HepG2 (cell line): ENCODE data around the gene CRIP1. TPM values are rescaled to one million over a fixed set of nuclear protein-coding genes. Genes with fewer than 3 reads are reported as not detected.

Experiments
- ATAC-seq: fragments of 200-7000 bp; cut with Tn5 transposase; 3 replicates; pipeline ENCODE4 v1.9.1; 2020; ENCODE audit warnings: mild to moderate bottlenecking, moderate library complexity
- BruUV-seq: library from RNA; stranded (reverse); fragments of 400-500 nt; replicated peaks from 2 replicates; lab custom pipeline; 2021; lab: Mats Ljungman, UMichigan
- CTCF ChIA-PET: fragments of 300-600 bp; formaldehyde crosslinking; extraction: SDS; loops from one replicate; lab custom pipeline; 2021; ENCODE audit warnings: low total read pairs, inconsistent platforms, low intra/inter-chr PET ratio; lab: Yijun Ruan, JAX
- POLR2A ChIA-PET: fragments of 350-600 bp; sonication (Branson Sonifier 250); formaldehyde crosslinking; loops from one replicate; lab custom pipeline; 2020; ENCODE audit warnings: antibody characterized with exemption, inconsistent platforms; lab: Yijun Ruan, JAX
- DNase-seq: peaks from one replicate; pipeline ENCODE4 v3.0.0-alpha.2; 2015; ENCODE audit warnings: low spot score
- FAIRE-seq: peaks from 3 replicates; lab custom pipeline; 2011; peaks lifted over from hg19 to GRCh38; lab: Jason Lieb, UNC
- H2AFZ ChIP-seq: one replicate; pipeline ENCODE4 v1.6.1; 2011; ENCODE audit warnings: low read length, inconsistent platforms
- H3K27ac ChIP-seq: fragments of 300-600 bp; 3 replicates; pipeline ENCODE4 v1.8.0; 2011; ENCODE audit warnings: mixed run types, mild to moderate bottlenecking, mixed read lengths, low read length, inconsistent platforms; ENCODE audit not compliant: insufficient read depth; ENCODE audit errors: extremely low read length
- H3K27me3 ChIP-seq, 2 experiments: fragments of 200-600 bp in 1 of 2; 2 replicates in 1 of 2; 3 replicates in 1 of 2; pipeline versions ENCODE4 v1.6.0 to v1.8.0; 2011; ENCODE audit warnings: low read length in 2 of 2, mild to moderate bottlenecking in 2 of 2, moderate library complexity in 2 of 2, inconsistent platforms in 1 of 2; ENCODE audit not compliant: insufficient read depth in 2 of 2, control insufficient read depth in 1 of 2
- H3K36me3 ChIP-seq, 2 experiments: fragments of 200-600 bp in 1 of 2; replicated peaks in 1 of 2; 2 replicates in 1 of 2; 3 replicates in 1 of 2; pipeline versions ENCODE4 v1.5.1 to v1.8.0; 2011; ENCODE audit warnings: low read length in 2 of 2, inconsistent platforms in 1 of 2; ENCODE audit not compliant: insufficient read depth in 2 of 2, control insufficient read depth in 1 of 2
- H3K4me1 ChIP-seq: 2 replicates; pipeline ENCODE4 v1.5.1; 2012; ENCODE audit warnings: low read length, inconsistent platforms; ENCODE audit not compliant: insufficient read depth
- H3K4me2 ChIP-seq: 2 replicates; pipeline ENCODE4 v1.6.0; 2011; ENCODE audit warnings: low read depth, low read length, inconsistent platforms
- H3K4me3 ChIP-seq, 3 experiments: fragments of 200-600 bp in 1 of 3; sonication (generic), shearing (Covaris generic) in 1 of 3; replicated peaks in 1 of 3; 2 replicates each; pipeline ENCODE4 v1.5.1; 2011 to 2016; ENCODE audit warnings: low read length in 3 of 3, inconsistent platforms in 2 of 3, low read depth in 2 of 3, mild to moderate bottlenecking in 2 of 3, control low read depth in 1 of 3, mixed read lengths in 1 of 3; ENCODE audit not compliant: insufficient read depth in 1 of 3
- H3K79me2 ChIP-seq: one replicate; pipeline ENCODE4 v1.6.1; 2011; ENCODE audit warnings: low read length, inconsistent platforms; ENCODE audit not compliant: insufficient read depth
- H3K9ac ChIP-seq: 2 replicates; pipeline ENCODE4 v1.6.0; 2011; ENCODE audit warnings: mild to moderate bottlenecking, low read depth, low read length, inconsistent platforms; ENCODE audit not compliant: insufficient read depth
- H3K9me3 ChIP-seq: 2 replicates; pipeline ENCODE4 v1.5.1; 2012; ENCODE audit warnings: mild to moderate bottlenecking, low read length
- H4K20me1 ChIP-seq: 2 replicates; pipeline ENCODE4 v1.6.0; 2011; ENCODE audit warnings: inconsistent platforms, mild to moderate bottlenecking, low read length, moderate library complexity; ENCODE audit not compliant: insufficient read depth
- BCL3 ChIP-seq: sonication (generic); formaldehyde crosslinking; IDR thresholded peaks from 2 replicates; pipeline ENCODE4 v1.5.1; 2020; ENCODE audit warnings: mild to moderate bottlenecking, missing genetic modification reagents, moderate library complexity
- BRD4 ChIP-seq: sonication (generic); formaldehyde crosslinking; IDR thresholded peaks from 2 replicates; pipeline ENCODE4 v1.4.0; 2020; ENCODE audit warnings: missing genetic modification reagents
- KDM6A ChIP-seq: IDR thresholded peaks from 2 replicates; pipeline ENCODE4 v1.6.1; 2016; ENCODE audit warnings: low read depth
- KLF13 ChIP-seq: sonication (generic); formaldehyde crosslinking; IDR thresholded peaks from 2 replicates; pipeline ENCODE4 v1.4.0; 2020; ENCODE audit warnings: mild to moderate bottlenecking, missing genetic modification reagents
- RBM39 ChIP-seq: fragments of 200-400 bp; formaldehyde crosslinking; IDR thresholded peaks from one replicate; pipeline ENCODE4 v1.6.1; 2018; ENCODE audit warnings: antibody characterized with exemption, mild to moderate bottlenecking, low read depth, low read length; ENCODE audit not compliant: poor library complexity, severe bottlenecking
- SNAI1 ChIP-seq: sonication (generic); formaldehyde crosslinking; IDR thresholded peaks from 2 replicates; pipeline ENCODE4 v1.5.0; 2020; ENCODE audit warnings: mild to moderate bottlenecking, missing genetic modification reagents, borderline replicate concordance
- ZNF451 ChIP-seq: sonication (generic); formaldehyde crosslinking; IDR thresholded peaks from 2 replicates; pipeline ENCODE4 v1.5.0; 2020; ENCODE audit warnings: mild to moderate bottlenecking, missing genetic modification reagents
- ZNF563 ChIP-seq: sonication (generic); formaldehyde crosslinking; IDR thresholded peaks from 2 replicates; pipeline ENCODE4 v1.8.0; 2022; ENCODE audit warnings: mild to moderate bottlenecking, moderate library complexity, missing genetic modification reagents
- ZNF598 ChIP-seq: sonication (generic); formaldehyde crosslinking; IDR thresholded peaks from 2 replicates; pipeline ENCODE4 v1.5.1; 2020; ENCODE audit warnings: mild to moderate bottlenecking, missing genetic modification reagents, borderline replicate concordance
- ZNF687 ChIP-seq: sonication (generic); formaldehyde crosslinking; IDR thresholded peaks from 2 replicates; pipeline ENCODE4 v1.5.1; 2020; ENCODE audit warnings: mild to moderate bottlenecking, missing genetic modification reagents, moderate library complexity
- ZNF768 ChIP-seq: sonication (generic); formaldehyde crosslinking; IDR thresholded peaks from 2 replicates; pipeline ENCODE4 v1.4.0; 2020; ENCODE audit warnings: missing genetic modification reagents
- WGBS: methylation state at CpG from one replicate; pipeline ENCODE4 v1.1.6; 2017; ENCODE audit warnings: low lambda C conversion rate; 5-methylcytosine and 5-hydroxymethylcytosine counted together
- in situ Hi-C: cut with HindIII; loops from 2 replicates; pipeline ENCODE4 v1.10.0; 2017; ENCODE audit warnings: low pct_unique_long_range_greater_than_20kb; ENCODE audit not compliant: extremely low pct_ligation_motif_present
- intact Hi-C: fragments of 100-400 bp; cut with micrococcal nuclease; formaldehyde crosslinking; loops from one replicate; pipeline ENCODE4 v1.10.0; 2022; ENCODE audit not compliant: unreplicated experiment
- polyA plus RNA-seq, 8 experiments: library from polyadenylated mRNA; depleted of rRNA in 3 of 8; stranded (reverse) in 7 of 8; unstranded in 1 of 8; fragments of >200 nt; fragmentation: Illumina TruSeq in 4 of 8; extraction: Trizol in 4 of 8; gene quantifications; 2 replicates each; pipeline versions ENCODE4 v1.2.1 to v1.2.3, GENCODE V29; 2011 to 2016; ENCODE audit warnings: low read depth in 4 of 8, missing spikeins in 1 of 8, mixed read lengths in 1 of 8; ENCODE audit not compliant: insufficient read depth in 1 of 8
- total RNA-seq, 5 experiments: library from RNA; depleted of rRNA; stranded (reverse); fragments of >200 nt; fragmentation: Illumina TruSeq; extraction: Trizol; gene quantifications; 2 replicates each; pipeline ENCODE4 v1.2.3, GENCODE V29; 2016; ENCODE audit warnings: low read depth in 1 of 5
- TF ChIP-seq, protein P1 (sequence below): sonication (generic); formaldehyde crosslinking; IDR thresholded peaks from 2 replicates; pipeline ENCODE4 v1.5.0; 2020; ENCODE audit warnings: missing genetic modification reagents
- TF ChIP-seq, protein P2 (sequence below): sonication (generic); formaldehyde crosslinking; IDR thresholded peaks from 2 replicates; pipeline ENCODE4 v1.5.1; 2020; ENCODE audit warnings: missing genetic modification reagents, mild to moderate bottlenecking, borderline replicate concordance

CRIP1 gene
- total and polyA plus RNA-seq, 2 of the 13 experiments (the other 11 are each of a cell fraction or from before 2014, with no cell fraction given) = 53.9 to 59.5 TPM

- TF ChIP-seq ZNF687 (CRISPR knock-in tag) = 0 out of 2 replicates have a peak, but pooled peaks have one; percentile 27
- 0 out of 2 replicates have a peak, but pooled peaks have one; percentile 56 for TF ChIP-seq ZNF451 (CRISPR knock-in tag)
- no peak; the same call in 1 of the 2 replicates for TF ChIP-seq BRD4 (CRISPR knock-in tag)
- TF ChIP-seq, protein P1, sequence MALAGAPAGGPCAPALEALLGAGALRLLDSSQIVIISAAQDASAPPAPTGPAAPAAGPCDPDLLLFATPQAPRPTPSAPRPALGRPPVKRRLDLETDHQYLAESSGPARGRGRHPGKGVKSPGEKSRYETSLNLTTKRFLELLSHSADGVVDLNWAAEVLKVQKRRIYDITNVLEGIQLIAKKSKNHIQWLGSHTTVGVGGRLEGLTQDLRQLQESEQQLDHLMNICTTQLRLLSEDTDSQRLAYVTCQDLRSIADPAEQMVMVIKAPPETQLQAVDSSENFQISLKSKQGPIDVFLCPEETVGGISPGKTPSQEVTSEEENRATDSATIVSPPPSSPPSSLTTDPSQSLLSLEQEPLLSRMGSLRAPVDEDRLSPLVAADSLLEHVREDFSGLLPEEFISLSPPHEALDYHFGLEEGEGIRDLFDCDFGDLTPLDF (CRISPR knock-in tag) = no peak
- no peak for TF ChIP-seq RBM39
- TF ChIP-seq, protein P2, sequence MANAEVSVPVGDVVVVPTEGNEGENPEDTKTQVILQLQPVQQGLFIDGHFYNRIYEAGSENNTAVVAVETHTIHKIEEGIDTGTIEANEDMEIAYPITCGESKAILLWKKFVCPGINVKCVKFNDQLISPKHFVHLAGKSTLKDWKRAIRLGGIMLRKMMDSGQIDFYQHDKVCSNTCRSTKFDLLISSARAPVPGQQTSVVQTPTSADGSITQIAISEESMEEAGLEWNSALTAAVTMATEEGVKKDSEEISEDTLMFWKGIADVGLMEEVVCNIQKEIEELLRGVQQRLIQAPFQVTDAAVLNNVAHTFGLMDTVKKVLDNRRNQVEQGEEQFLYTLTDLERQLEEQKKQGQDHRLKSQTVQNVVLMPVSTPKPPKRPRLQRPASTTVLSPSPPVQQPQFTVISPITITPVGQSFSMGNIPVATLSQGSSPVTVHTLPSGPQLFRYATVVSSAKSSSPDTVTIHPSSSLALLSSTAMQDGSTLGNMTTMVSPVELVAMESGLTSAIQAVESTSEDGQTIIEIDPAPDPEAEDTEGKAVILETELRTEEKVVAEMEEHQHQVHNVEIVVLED (CRISPR knock-in tag) = no peak
- 0 out of 2 replicates have a peak, but pooled peaks have one; percentile 0 for TF ChIP-seq SNAI1
- TF ChIP-seq ZNF768 (CRISPR knock-in tag) = 0 out of 2 replicates have a peak, but pooled peaks have one; percentile 0
- no peak for TF ChIP-seq KLF13
- TF ChIP-seq ZNF563 (CRISPR knock-in tag) = 0 out of 2 replicates have a peak, but pooled peaks have one; percentile 48
- TF ChIP-seq KDM6A = no peak
- no peak; the same call in 1 of the 2 replicates for TF ChIP-seq BCL3 (CRISPR knock-in tag)
- 0 out of 2 replicates have a peak, but pooled peaks have one; percentile 7 for TF ChIP-seq ZNF598 (CRISPR knock-in tag)
- CTCF ChIA-PET = no interaction called here
- peak overlapping the region; percentile 71 to 83 (median 81) for H3K4me3 ChIP-seq
- H3K79me2 ChIP-seq = no peaks in the 10 kb centered on the region
- no TSS peak for BruUV-seq
- no peaks in the 10 kb centered on the region for H3K36me3 ChIP-seq
- WGBS = 92% methylated on average over 9 of the region's 16 CpGs
- peak overlapping the region; percentile 99 for H3K4me2 ChIP-seq
- 0 out of 2 replicates have a peak, but pooled peaks cover 2% of the 10 kb centered on the region for H4K20me1 ChIP-seq
- intact Hi-C loops = no loop called here
- peaks cover 0 to 4% of the 10 kb centered on the region in 2 experiments; a peak in 2 of 5 replicates for H3K27me3 ChIP-seq
- no peak overlapping the region for H2AFZ ChIP-seq
- H3K27ac ChIP-seq = peak overlapping the region; percentile 82
- H3K9me3 ChIP-seq = no peaks in the 10 kb centered on the region
- FAIRE-seq (no peak), ATAC-seq (no peak), DNase-seq (no peak)
- H3K4me1 ChIP-seq = peaks cover 45% of the 10 kb centered on the region
- in situ Hi-C loops = no loop called here
- H3K9ac ChIP-seq = peak overlapping the region; percentile 78
- POLR2A ChIA-PET = interaction anchor here (0.9 to 1.4 kb wide), 4 partner anchors 9 to 176 kb away, joined by 3 to 4 read pairs (median 3); partner anchors contain the start of genes BRF1 and CRIP1
These were observed 9.6 kb upstream of the CRIP1 start for GRCh38 chr14:105476831-105477659.
